Tibial artery (tissue), 4 donors: ENCODE data around the gene ARHGEF37.

Experiments
- DNase-seq, 2 donors: peaks; one replicate each; pipeline ENCODE4 v3.0.0-alpha.2; 2019
- H3K27ac ChIP-seq, 2 donors: fragments of 200-600 bp; sonication (generic) in 1 of 2; 1 replicate in 1 of 2; 2 replicates in 1 of 2; pipeline ENCODE4 v1.5.1; 2018 to 2019; ENCODE audit warnings: mild to moderate bottlenecking in 1 of 2
- H3K27me3 ChIP-seq, 2 donors: fragments of 200-600 bp; sonication (generic) in 1 of 2; one replicate each; pipeline versions ENCODE4 v1.5.1 to v1.6.0; 2016 to 2019
- H3K36me3 ChIP-seq, 3 donors: fragments of 200-600 bp; sonication (generic) in 2 of 3; one replicate each; pipeline ENCODE4 v1.5.1; 2016 to 2019; ENCODE audit warnings: mild to moderate bottlenecking in 2 of 3
- H3K4me1 ChIP-seq, 4 donors: fragments of 200-600 bp; sonication (generic) in 2 of 4; 1 replicate in 3 of 4; 2 replicates in 1 of 4; pipeline ENCODE4 v1.5.1; 2016 to 2019
- H3K4me3 ChIP-seq, 2 donors: fragments of 200-600 bp; sonication (generic) in 1 of 2; 1 replicate in 1 of 2; 2 replicates in 1 of 2; pipeline ENCODE4 v1.5.1; 2018 to 2019; ENCODE audit warnings: mild to moderate bottlenecking in 2 of 2
- H3K9me3 ChIP-seq, 3 donors: fragments of 200-600 bp; sonication (generic) in 1 of 3; one replicate each; pipeline ENCODE4 v1.5.1; 2016 to 2019
- CTCF ChIP-seq, 2 experiments: fragments of 200-600 bp in 1 of 2; fragments of 450-650 bp in 1 of 2; IDR thresholded peaks; one replicate each; pipeline ENCODE4 v1.5.1; 2017 to 2019; ENCODE audit warnings: antibody characterized with exemption in 2 of 2, mild to moderate bottlenecking in 1 of 2, moderate library complexity in 1 of 2
- intact Hi-C: fragments of 100-400 bp; cut with DNase I; formaldehyde crosslinking; loops from one replicate; pipeline ENCODE4 v1.15.0; 2023; ENCODE audit warnings: low total_unique reads

ARHGEF37 gene

GRCh38 chr5:149630337-149630736 is 49.0 kb downstream of the ARHGEF37 start:
- no peaks in the 10 kb centered on the region for H3K4me1 ChIP-seq
- H3K27ac ChIP-seq = no peak overlapping the region
- intact Hi-C loops = no loop called here
- peaks cover 19 to 67% (median 48%) of the 10 kb centered on the region in 3 donors for H3K36me3 ChIP-seq
- DNase-seq = no peak
- no peaks in the 10 kb centered on the region for H3K9me3 ChIP-seq
- TF ChIP-seq CTCF (IDR thresholded peaks at IDR 0.05) = no peak
- H3K27me3 ChIP-seq = no peaks in the 10 kb centered on the region
- no peak overlapping the region for H3K4me3 ChIP-seq

DNA sequence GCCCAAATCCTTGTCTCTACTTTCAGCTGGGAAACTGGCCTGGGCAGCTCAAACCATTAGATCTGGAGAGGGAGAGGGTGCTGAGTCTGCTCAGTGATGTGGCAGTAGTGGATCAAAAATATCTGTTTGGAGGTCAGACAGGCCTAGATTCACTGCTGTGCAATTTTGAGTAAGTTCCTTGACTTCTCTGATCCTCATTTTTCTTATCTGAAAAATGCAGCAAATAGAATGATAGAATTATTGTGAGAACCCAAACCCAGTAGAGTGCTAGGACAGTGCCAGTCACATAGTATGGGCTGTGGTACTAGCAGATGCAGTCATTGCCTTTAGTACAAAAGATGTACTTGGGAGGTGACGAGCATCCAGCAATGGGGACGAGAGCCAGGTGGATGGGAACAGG is 50.2 kb downstream of the ARHGEF37 start:
- H3K27me3 ChIP-seq = no peaks in the 10 kb centered on the region
- H3K9me3 ChIP-seq = no peaks in the 10 kb centered on the region
- intact Hi-C loops = no loop called here
- DNase-seq = no peak
- H3K4me1 ChIP-seq = no peaks in the 10 kb centered on the region
- no peak overlapping the region for H3K27ac ChIP-seq
- H3K36me3 ChIP-seq = peaks cover 16 to 55% (median 44%) of the 10 kb centered on the region in 3 donors
- H3K4me3 ChIP-seq = no peak overlapping the region
- TF ChIP-seq CTCF (IDR thresholded peaks at IDR 0.05) = no peak

DNA sequence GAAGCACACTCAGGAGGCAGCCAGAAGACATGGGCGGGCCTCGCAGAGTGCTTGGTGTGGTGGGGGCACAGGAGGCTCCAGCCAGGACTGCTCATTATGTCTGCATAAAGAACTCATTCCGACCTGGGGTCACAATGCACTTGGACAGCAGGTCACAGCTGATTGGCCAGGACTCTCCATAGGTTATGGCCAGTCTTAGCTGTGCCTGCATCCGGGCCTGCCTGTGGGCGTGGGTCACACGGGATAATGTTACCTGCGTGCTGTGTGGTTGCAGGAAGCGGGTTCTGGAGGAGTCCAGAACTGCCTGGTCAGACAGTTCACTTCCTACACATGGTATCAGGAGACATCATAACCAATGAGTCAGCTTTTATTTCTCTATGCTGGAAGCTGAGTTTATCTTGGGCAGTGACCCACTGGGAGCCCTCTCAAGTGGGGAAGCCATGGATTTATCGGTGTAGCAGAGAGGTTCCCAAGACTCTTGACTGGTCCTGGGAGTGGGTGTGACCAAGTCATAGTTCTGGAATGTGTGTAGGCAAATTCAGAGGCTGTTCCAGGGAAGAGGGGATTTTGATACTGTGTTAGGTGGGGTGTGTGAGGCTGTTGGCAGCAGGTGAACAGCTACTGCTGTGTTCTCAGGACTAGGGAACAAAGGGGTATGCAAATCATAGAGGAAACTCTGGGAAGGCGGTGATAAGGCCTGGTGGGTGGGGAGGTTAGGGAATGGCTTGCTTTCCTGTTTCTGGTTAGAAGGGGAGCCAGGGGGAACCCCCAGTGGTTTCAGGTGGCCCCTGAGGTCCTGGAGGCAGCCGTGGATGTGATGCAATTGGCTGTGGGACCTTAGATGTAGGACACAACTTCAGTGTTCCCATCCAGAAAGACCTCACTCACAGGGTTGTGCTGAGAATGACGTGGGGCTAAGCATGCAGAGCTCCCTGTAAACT is 51.3 kb downstream of the ARHGEF37 start:
- no peaks in the 10 kb centered on the region for H3K27me3 ChIP-seq
- DNase-seq = peak in 1 of 2 donors; percentile 64
- H3K9me3 ChIP-seq = no peaks in the 10 kb centered on the region
- H3K4me1 ChIP-seq = no peaks in the 10 kb centered on the region
- peaks cover 6 to 44% (median 35%) of the 10 kb centered on the region in 3 donors for H3K36me3 ChIP-seq
- no peak for TF ChIP-seq CTCF (IDR thresholded peaks at IDR 0.05)
- no peak overlapping the region for H3K27ac ChIP-seq
- no peak overlapping the region for H3K4me3 ChIP-seq
- intact Hi-C loops = no loop called here

DNA sequence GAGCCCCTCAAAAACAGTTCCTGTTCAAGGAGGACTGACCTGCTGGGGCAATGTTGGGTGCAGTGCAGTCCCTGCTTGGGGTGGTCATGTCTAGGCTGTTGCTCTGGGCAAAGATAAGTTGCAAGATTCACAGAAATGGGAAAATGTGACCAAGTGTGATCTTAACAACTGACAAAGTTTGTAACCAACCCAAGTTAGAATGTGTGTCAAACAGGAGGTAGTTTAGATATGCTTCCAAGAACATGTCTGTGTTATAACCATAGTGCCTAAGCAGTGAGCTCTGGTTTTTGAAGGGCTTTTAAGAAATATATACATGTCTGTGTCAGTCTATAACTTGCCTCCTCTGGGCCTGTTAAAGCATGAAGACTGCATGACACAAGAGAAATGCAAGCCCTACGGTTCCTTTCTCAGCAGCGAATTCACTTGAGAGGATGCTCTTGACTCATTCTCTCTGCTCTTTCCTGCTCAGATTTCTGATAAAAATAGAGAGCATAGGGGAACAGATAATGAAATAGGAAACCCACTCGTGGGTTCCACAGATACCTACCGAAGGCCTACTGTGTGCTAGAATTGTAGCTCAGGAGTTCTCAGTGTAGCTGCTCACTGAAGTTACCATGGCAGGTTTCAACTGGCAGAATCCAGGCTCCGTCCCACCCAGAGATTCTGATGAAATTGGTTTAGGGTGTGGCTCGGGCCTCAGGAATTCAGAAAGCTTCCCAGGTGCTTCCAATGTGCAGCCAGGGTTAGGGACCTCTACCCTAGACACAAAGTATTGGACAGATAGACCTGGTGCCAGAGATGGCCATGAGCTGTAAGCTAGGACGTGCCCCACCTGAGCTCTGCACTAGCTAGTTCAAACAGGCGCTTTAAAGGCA is 52.4 kb downstream of the ARHGEF37 start:
- TF ChIP-seq CTCF (IDR thresholded peaks at IDR 0.05) = no peak
- no peak overlapping the region for H3K27ac ChIP-seq
- H3K4me3 ChIP-seq = no peak overlapping the region
- H3K9me3 ChIP-seq = no peaks in the 10 kb centered on the region
- peak in 1 of 2 donors; percentile 33 for DNase-seq
- H3K27me3 ChIP-seq = no peaks in the 10 kb centered on the region
- intact Hi-C loops = no loop called here
- H3K36me3 ChIP-seq = peaks cover 3 to 33% (median 25%) of the 10 kb centered on the region in 3 donors
- no peaks in the 10 kb centered on the region for H3K4me1 ChIP-seq

DNA sequence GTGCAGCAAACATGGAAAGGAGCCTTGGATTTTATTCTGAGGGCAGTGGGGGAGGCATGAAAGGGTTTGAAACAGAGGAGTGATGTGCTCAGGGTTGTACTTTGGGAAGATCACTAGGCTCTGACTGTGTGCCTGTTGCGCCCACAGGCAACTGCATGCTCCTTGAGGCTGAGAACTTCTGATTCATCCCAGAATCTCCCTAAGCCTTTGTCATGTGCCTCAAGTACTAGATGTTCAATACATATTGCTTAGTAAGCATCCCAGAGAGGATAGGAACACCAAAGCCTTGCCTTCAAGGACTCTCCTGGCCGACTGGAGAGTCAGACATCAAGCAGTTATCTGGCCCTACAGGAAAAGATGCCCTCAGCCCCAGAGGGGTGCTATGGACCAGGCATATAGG is 54.1 kb downstream of the ARHGEF37 start:
- H3K27me3 ChIP-seq = no peaks in the 10 kb centered on the region
- peak in 1 of 2 donors; percentile 34 for DNase-seq
- intact Hi-C loops = no loop called here
- no peak for TF ChIP-seq CTCF (IDR thresholded peaks at IDR 0.05)
- H3K4me1 ChIP-seq = no peaks in the 10 kb centered on the region
- H3K36me3 ChIP-seq = peaks cover 3 to 17% (median 11%) of the 10 kb centered on the region in 3 donors
- H3K4me3 ChIP-seq = no peak overlapping the region
- H3K9me3 ChIP-seq = no peaks in the 10 kb centered on the region
- no peak overlapping the region for H3K27ac ChIP-seq
